Colonic mucosa (tissue), 4 donors: ENCODE measurements around the gene DAB1. TPM values are rescaled to one million over a fixed set of nuclear protein-coding genes. Genes with fewer than 3 reads are reported as not detected.

Experiments
- DNase-seq: peaks from one replicate; pipeline ENCODE4 v3.0.0-alpha.2; 2020
- H3K27ac ChIP-seq: fragments of 200-600 bp; one replicate; pipeline ENCODE4 v1.8.0; 2021
- H3K27me3 ChIP-seq: fragments of 200-600 bp; one replicate; pipeline ENCODE4 v1.8.0; 2021
- H3K36me3 ChIP-seq: fragments of 200-600 bp; one replicate; pipeline ENCODE4 v1.8.0; 2021
- H3K4me1 ChIP-seq: fragments of 200-600 bp; one replicate; pipeline ENCODE4 v1.8.0; 2021; ENCODE audit warnings: mild to moderate bottlenecking
- H3K4me3 ChIP-seq: fragments of 200-600 bp; one replicate; pipeline ENCODE4 v1.8.0; 2021
- H3K9ac ChIP-seq, 2 donors: one replicate each; pipeline ENCODE4 v1.7.0; 2013; ENCODE audit warnings: control low read depth in 2 of 2, low read depth in 2 of 2, low read length in 2 of 2
- H3K9me3 ChIP-seq: fragments of 200-600 bp; one replicate; pipeline ENCODE4 v1.8.0; 2021
- intact Hi-C: fragments of 100-400 bp; cut with DNase I; formaldehyde crosslinking; loops from one replicate; pipeline ENCODE4 v1.14.1; 2022
- total RNA-seq, 2 donors: library from RNA; stranded (reverse); fragmentation: NEBNext Ultra II Directional in 1 of 2; extraction: Animal tissue kit (Norgen Biotek cat#: 25700) in 1 of 2; gene quantifications; one replicate each; pipeline ENCODE4 v1.2.1, GENCODE V29; 2021
- TF ChIP-seq, protein P1 (sequence below): fragments of 200-600 bp; IDR thresholded peaks from one replicate; pipeline ENCODE4 v1.8.0; 2022; ENCODE audit warnings: antibody characterized with exemption, mild to moderate bottlenecking
- donor health status: healthy.
- donor health status: DM: no; HTN: no; CAD: no.
- donor health status: DM: no; HTN: no; CAD: no.

The DAB1 gene
- total RNA-seq, 2 donors from 2014 or later: 0.42 TPM; not detected in 1

GRCh38 chr1:57295326-57295725 is 128.5 kb downstream of the DAB1 start:
- no peak overlapping the region for H3K9ac ChIP-seq
- TF ChIP-seq, protein P1, sequence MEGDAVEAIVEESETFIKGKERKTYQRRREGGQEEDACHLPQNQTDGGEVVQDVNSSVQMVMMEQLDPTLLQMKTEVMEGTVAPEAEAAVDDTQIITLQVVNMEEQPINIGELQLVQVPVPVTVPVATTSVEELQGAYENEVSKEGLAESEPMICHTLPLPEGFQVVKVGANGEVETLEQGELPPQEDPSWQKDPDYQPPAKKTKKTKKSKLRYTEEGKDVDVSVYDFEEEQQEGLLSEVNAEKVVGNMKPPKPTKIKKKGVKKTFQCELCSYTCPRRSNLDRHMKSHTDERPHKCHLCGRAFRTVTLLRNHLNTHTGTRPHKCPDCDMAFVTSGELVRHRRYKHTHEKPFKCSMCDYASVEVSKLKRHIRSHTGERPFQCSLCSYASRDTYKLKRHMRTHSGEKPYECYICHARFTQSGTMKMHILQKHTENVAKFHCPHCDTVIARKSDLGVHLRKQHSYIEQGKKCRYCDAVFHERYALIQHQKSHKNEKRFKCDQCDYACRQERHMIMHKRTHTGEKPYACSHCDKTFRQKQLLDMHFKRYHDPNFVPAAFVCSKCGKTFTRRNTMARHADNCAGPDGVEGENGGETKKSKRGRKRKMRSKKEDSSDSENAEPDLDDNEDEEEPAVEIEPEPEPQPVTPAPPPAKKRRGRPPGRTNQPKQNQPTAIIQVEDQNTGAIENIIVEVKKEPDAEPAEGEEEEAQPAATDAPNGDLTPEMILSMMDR: no peak
- no peak overlapping the region for H3K27ac ChIP-seq
- intact Hi-C loops: no loop called here
- no peak overlapping the region for H3K4me3 ChIP-seq
- DNase-seq: no peak
- no peaks in the 10 kb centered on the region for H3K4me1 ChIP-seq
- no peaks in the 10 kb centered on the region for H3K27me3 ChIP-seq
- H3K36me3 ChIP-seq: no peaks in the 10 kb centered on the region
- no peaks in the 10 kb centered on the region for H3K9me3 ChIP-seq

- no peak for DNase-seq
Observed at GRCh38 chr1:57294177-57294576, 129.7 kb downstream of the DAB1 start.

GRCh38 chr1:57293214-57293613 is 130.6 kb downstream of the DAB1 start:
- Histone ChIP-seq H3K9ac (no peak overlapping the region), H3K9me3 (no peaks in the 10 kb centered on the region), H3K27ac (no peak overlapping the region), H3K36me3 (no peaks in the 10 kb centered on the region), H3K4me3 (no peak overlapping the region), H3K4me1 (no peaks in the 10 kb centered on the region), H3K27me3 (no peaks in the 10 kb centered on the region)
- TF ChIP-seq, protein P1: no peak
- DNase-seq: no peak
- intact Hi-C loops: no loop called here

More at GRCh38 chr1:57294177-57294576, 129.7 kb downstream of the DAB1 start:
- intact Hi-C loops: no loop called here
- no peak overlapping the region for H3K4me3 ChIP-seq
- H3K27ac ChIP-seq: no peak overlapping the region
- TF ChIP-seq, protein P1: no peak
- no peak overlapping the region for H3K9ac ChIP-seq
- no peaks in the 10 kb centered on the region for H3K27me3 ChIP-seq
- H3K36me3 ChIP-seq: no peaks in the 10 kb centered on the region
- H3K4me1 ChIP-seq: no peaks in the 10 kb centered on the region
- no peaks in the 10 kb centered on the region for H3K9me3 ChIP-seq

GRCh38 chr1:57289781-57290180 is 134.1 kb downstream of the DAB1 start:
- intact Hi-C loops: no loop called here
- DNase-seq: no peak

GRCh38 chr1:57285992-57286391 is 137.9 kb downstream of the DAB1 start:
- H3K27me3 ChIP-seq: no peaks in the 10 kb centered on the region
- H3K4me1 ChIP-seq: no peaks in the 10 kb centered on the region
- no peak overlapping the region for H3K4me3 ChIP-seq
- H3K9me3 ChIP-seq: no peaks in the 10 kb centered on the region
- TF ChIP-seq, protein P1: no peak
- intact Hi-C loops: no loop called here
- H3K9ac ChIP-seq: no peak overlapping the region
- H3K36me3 ChIP-seq: no peaks in the 10 kb centered on the region
- no peak for DNase-seq
- H3K27ac ChIP-seq: no peak overlapping the region

More at GRCh38 chr1:57289781-57290180, 134.1 kb downstream of the DAB1 start:
- Histone ChIP-seq H3K36me3 (no peaks in the 10 kb centered on the region), H3K27me3 (no peaks in the 10 kb centered on the region), H3K4me1 (no peaks in the 10 kb centered on the region), H3K9ac (no peak overlapping the region), H3K9me3 (no peaks in the 10 kb centered on the region), H3K4me3 (no peak overlapping the region), H3K27ac (no peak overlapping the region)
- TF ChIP-seq, protein P1: no peak
